Hematopoietic multipotent progenitor cell (in vitro differentiated cells): ENCODE data around the gene VPS37B. TPM values are rescaled to one million over a fixed set of nuclear protein-coding genes. Genes with fewer than 3 reads are reported as not detected.

ENCODE experiments used
- DNase-seq, 3 donors: peaks; one replicate each; pipeline ENCODE4 v3.0.0-alpha.2; 2011 to 2015; ENCODE audit warnings: low read depth in 2 of 3, low spot score in 2 of 3
- total RNA-seq: library from RNA; depleted of rRNA; stranded (reverse); fragments of >200 nt; gene quantifications from one replicate; pipeline ENCODE4 v1.2.3, GENCODE V29; 2012

The VPS37B gene
- total RNA-seq, 1 donor: 105 TPM

GRCh38 chr12:122842505-122843405 lies 53.2 kb downstream of the VPS37B start:
- DNase-seq: no peak

- no peak for DNase-seq
Measured at GRCh38 chr12:122841544-122842321, 54.2 kb downstream of the VPS37B start.

GRCh38 chr12:122840580-122841513 lies 55.1 kb downstream of the VPS37B start:
- DNase-seq: no peak

DNA sequence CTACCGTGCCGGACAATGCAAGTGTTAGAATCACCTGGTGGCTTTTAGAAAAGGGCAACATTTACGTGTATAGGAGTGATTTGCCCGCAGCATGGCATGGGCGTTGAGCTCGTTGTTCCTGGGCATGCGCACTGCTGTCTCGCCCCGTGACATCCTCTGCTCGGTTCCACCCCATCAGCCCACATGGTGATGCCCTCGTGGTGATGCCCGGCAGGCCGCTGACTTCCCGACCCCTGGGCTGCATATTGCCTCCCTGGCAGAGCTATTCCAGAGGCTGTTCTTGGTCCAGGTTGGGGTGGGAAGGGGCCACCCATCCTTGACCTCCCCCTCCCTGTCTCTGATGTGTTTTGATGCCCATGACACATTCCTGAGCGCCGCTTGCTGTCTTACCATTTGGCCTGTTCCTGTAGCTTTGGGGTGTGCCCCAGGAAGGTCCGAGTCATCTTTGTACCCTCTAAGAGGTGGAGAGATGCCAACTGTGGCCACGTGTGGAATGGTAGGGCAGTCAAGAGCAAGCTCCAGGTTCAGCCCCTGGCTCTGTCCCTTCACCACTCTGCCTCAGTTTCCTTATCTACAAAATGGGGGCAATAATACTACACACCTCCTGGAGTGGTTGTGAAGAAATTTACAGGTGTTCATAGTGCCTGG lies 55.9 kb downstream of the VPS37B start:
- DNase-seq: no peak

DNA sequence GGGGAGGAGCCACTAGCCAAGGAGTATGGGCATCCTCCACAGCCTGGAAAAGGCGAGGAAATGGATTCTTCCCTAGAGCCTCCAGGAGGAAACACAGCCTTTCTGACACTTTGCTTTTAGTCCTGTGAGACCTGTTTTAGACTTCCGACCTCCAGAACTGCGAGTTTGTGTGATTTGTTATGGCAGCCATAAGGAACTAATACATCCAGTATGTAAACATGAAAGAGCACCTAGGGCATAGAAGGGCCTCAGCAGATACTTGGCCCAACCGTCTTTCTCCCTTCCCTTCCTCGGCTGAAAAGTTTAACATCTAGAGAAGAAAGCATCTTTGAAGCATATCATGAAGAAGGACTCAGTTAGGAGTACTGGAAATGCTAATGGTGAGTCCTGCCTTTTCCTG lies 57.1 kb downstream of the VPS37B start:
- no peak for DNase-seq

- DNase-seq: no peak
Measured at GRCh38 chr12:122837306-122838265, 58.3 kb downstream of the VPS37B start.

DNA sequence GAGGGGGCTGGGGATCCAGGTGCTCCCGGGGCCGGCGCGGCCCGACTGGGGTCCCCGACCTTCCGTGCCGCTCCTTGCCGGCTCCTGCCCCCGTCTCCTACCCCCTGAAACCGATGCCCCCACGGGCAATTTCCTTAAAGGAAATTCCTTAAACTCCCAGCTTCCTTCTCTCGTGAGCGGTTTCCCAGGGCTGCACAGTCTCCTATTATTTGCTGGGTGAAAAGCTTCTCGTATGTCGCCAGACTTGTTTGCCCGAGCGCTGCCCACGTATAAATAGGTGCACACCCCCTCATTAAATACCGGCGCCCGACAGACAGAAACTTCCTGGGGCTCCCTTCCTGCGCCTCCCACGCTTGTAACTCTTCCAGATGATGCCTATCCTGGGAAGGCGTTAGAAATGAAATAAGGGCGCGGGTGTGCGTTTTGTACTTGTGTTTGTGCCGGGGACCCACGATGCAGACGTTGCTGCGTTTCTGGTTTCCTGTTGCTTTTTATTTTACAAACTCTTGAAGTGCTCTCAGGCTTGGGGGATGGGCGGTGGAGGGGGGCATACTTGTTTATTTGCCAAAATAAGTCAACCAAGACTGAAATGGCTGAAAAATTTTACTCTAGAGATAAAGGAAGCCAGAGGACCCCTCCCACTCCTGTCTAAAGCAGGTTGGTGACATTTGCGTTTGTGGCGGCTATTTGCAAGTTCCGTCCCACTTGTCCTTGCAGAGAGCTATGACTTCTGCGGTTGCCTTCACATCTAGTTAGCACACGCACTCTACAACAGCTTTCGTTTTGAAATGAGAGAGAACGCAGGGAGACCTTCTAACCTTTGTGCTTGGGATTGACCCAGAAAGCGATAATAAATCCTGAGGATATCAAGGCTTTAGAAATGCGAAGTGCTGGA lies 59.6 kb downstream of the VPS37B start:
- peak in 2 of 3 donors; percentile 65 to 74 for DNase-seq

DNA sequence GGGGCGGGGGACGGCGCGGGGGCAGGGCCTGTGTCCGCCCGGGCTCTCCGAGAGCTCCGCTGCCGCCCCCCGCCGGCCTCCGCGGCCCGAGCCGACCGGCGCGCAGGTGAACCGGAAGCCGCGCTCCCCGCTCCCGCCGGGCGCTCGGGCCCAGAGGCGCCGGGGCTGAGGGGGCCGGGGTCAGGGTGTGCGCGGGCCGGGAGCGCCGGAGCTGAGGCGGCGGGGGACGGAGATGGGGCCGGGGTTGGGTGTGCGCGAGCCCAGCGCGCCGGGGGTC lies 60.2 kb downstream of the VPS37B start:
- no peak for DNase-seq

GRCh38 chr12:122834921-122835749 lies 60.8 kb downstream of the VPS37B start, which contains the start of gene HIP1R:
Gene HIP1R (plus strand): TSS chr12:122835457. CDS start chr12:122835551, 94 bp downstream.
- peak; percentile 37 to 43 (median 41) for DNase-seq

GRCh38 chr12:122834104-122834920 lies 61.6 kb downstream of the VPS37B start:
- peak in 2 of 3 donors; percentile 30 to 62 for DNase-seq

- DNase-seq: no peak
Measured at GRCh38 chr12:122830517-122831214, 65.3 kb downstream of the VPS37B start.

- DNase-seq: no peak
Measured at GRCh38 chr12:122827258-122827657, 68.7 kb downstream of the VPS37B start.

GRCh38 chr12:122825773-122826724 lies 69.9 kb downstream of the VPS37B start:
- DNase-seq: peak in 1 of 3 donors; percentile 14

- no peak for DNase-seq
Measured at GRCh38 chr12:122823429-122823828, 72.5 kb downstream of the VPS37B start.
